K562 (cell line): Measurements from ENCODE around the gene KLK13. TPM values are rescaled to one million over a fixed set of nuclear protein-coding genes. Genes with fewer than 3 reads are reported as not detected.

Source experiments
- GABPA ChIP-seq: fragments of 200-800 bp; sonication (Bioruptor generic); conservative IDR thresholded peaks from 2 replicates; pipeline ENCODE4 v1.6.1; 2016; ENCODE audit warnings: low read depth, missing genetic modification characterization, missing compliant biosample characterization
- GATA2 ChIP-seq: sonication (generic); formaldehyde crosslinking; IDR thresholded peaks from 2 replicates; pipeline ENCODE4 v1.4.0; 2020; ENCODE audit warnings: mild to moderate bottlenecking, missing genetic modification reagents
- KLF1 ChIP-seq: fragments of 450-650 bp; IDR thresholded peaks from 2 replicates; pipeline ENCODE4 v1.6.1; 2016; ENCODE audit warnings: missing genetic modification characterization, missing compliant biosample characterization
- PRDM10 ChIP-seq: fragments of 450-650 bp; IDR thresholded peaks from 2 replicates; pipeline ENCODE4 v1.6.1; 2018; ENCODE audit not compliant: partially characterized antibody
- SIX5 ChIP-seq, 2 experiments: IDR thresholded peaks; 2 replicates each; pipeline ENCODE4 v1.6.1; 2011; ENCODE audit warnings: low read length in 2 of 2, borderline replicate concordance in 1 of 2, low read depth in 1 of 2, mild to moderate bottlenecking in 1 of 2, moderate library complexity in 1 of 2; ENCODE audit not compliant: insufficient read depth in 1 of 2
- SMARCA4 ChIP-seq: fragments of 450-650 bp; IDR thresholded peaks from 2 replicates; pipeline ENCODE4 v1.6.1; 2016
- TAF15 ChIP-seq: fragments of 200-400 bp; formaldehyde crosslinking; IDR thresholded peaks from 2 replicates; pipeline ENCODE4 v1.6.1; 2017; ENCODE audit warnings: mild to moderate bottlenecking, low read depth, low read length, moderate library complexity
- THRA ChIP-seq: fragments of 450-650 bp; IDR thresholded peaks from 2 replicates; pipeline ENCODE4 v1.6.1; 2017; ENCODE audit warnings: mild to moderate bottlenecking, moderate library complexity
- polyA plus RNA-seq, 8 experiments: library from polyadenylated mRNA; depleted of rRNA in 4 of 8; stranded (reverse) in 5 of 8; unstranded in 3 of 8; fragments of >200 nt; fragmentation: Nextera tagmentation in 2 of 8; fragmentation: Illumina TruSeq in 1 of 8; extraction: Ambion mirVana in 2 of 8; extraction: Trizol in 1 of 8; gene quantifications; 2 replicates each; pipeline versions ENCODE4 v1.2.1 to v1.2.3, GENCODE V29; 2011 to 2014; ENCODE audit warnings: inconsistent platforms in 1 of 8, missing spikeins in 1 of 8
- total RNA-seq, 7 experiments: library from RNA; depleted of rRNA in 6 of 7; stranded (reverse); fragments of >200 nt in 6 of 7; fragmentation: Illumina TruSeq in 2 of 7; extraction: Trizol in 2 of 7; gene quantifications; 2 replicates each; pipeline versions ENCODE4 v1.2.1 to v1.2.3, GENCODE V29; 2011 to 2021; ENCODE audit warnings: low replicate concordance in 1 of 7

The KLK13 gene
- total and polyA plus RNA-seq, 9 of the 15 experiments (the other 6 are each of a cell fraction or from before 2014, with no cell fraction given): 0.72 to 9.0 (median 2.3) TPM

- no peak for TF ChIP-seq KLF1 (tag)
- 0 out of 2 replicates have a peak, but pooled peaks have one; percentile 26 for TF ChIP-seq GATA2
- peak; percentile 55; the same call in 1 of the 2 replicates for TF ChIP-seq SMARCA4
- TF ChIP-seq PRDM10: no peak
- TF ChIP-seq THRA: no peak
- no peak for TF ChIP-seq SIX5 (IDR thresholded peaks at IDR 0.05; ENCODE audit: borderline replicate concordance in 1 of 2, insufficient read depth in 1 of 2, low read depth in 1 of 2, low read length in 2 of 2)
- TF ChIP-seq TAF15: no peak
- no peak for TF ChIP-seq GABPA (tag)
Observed at GRCh38 chr19:51107406-51108065, 42.6 kb upstream of the KLK13 start (continued).
